ENCODE results near the gene PLEKHG5.

Gene PLEKHG5

GRCh38 chr1:6465461-6466005, 25.9 kb downstream of the PLEKHG5 start:
- no peak for TF ChIP-seq CTCF (conservative IDR thresholded peaks at IDR 0.05)
- TF ChIP-seq ZFX (IDR thresholded peaks at IDR 0.05): no peak
- no peak overlapping the region for H3K27ac ChIP-seq

GRCh38 chr1:6464915-6465314, 26.6 kb downstream of the PLEKHG5 start:
- no peak overlapping the region for H3K27ac ChIP-seq
- TF ChIP-seq CTCF (conservative IDR thresholded peaks at IDR 0.05): no peak
- TF ChIP-seq ZFX (IDR thresholded peaks at IDR 0.05): no peak

- H3K27ac ChIP-seq: no peak overlapping the region
- no peak for TF ChIP-seq ZFX (IDR thresholded peaks at IDR 0.05)
Observed at GRCh38 chr1:6464514-6464836, 27.0 kb downstream of the PLEKHG5 start.

- TF ChIP-seq ZFX (IDR thresholded peaks at IDR 0.05) (no peak), CTCF (conservative IDR thresholded peaks at IDR 0.05) (no peak)
- no peak overlapping the region for H3K27ac ChIP-seq
Observed at GRCh38 chr1:6463120-6463412, 28.4 kb downstream of the PLEKHG5 start.

GRCh38 chr1:6462412-6463119, 28.9 kb downstream of the PLEKHG5 start:
- TF ChIP-seq ZFX (IDR thresholded peaks at IDR 0.05): no peak
- no peak overlapping the region for H3K27ac ChIP-seq

GRCh38 chr1:6461538-6462411, 29.7 kb downstream of the PLEKHG5 start:
- H3K27ac ChIP-seq: no peak overlapping the region
- TF ChIP-seq ZFX (IDR thresholded peaks at IDR 0.05) (no peak), CTCF (conservative IDR thresholded peaks at IDR 0.05) (no peak)

- TF ChIP-seq ZFX (IDR thresholded peaks at IDR 0.05): no peak
- no peak for TF ChIP-seq CTCF (conservative IDR thresholded peaks at IDR 0.05)
- no peak overlapping the region for H3K27ac ChIP-seq
Observed at GRCh38 chr1:6461051-6461530, 30.4 kb downstream of the PLEKHG5 start.

- no peak for TF ChIP-seq CTCF (conservative IDR thresholded peaks at IDR 0.05)
- no peak for TF ChIP-seq ZFX (IDR thresholded peaks at IDR 0.05)
- H3K27ac ChIP-seq: no peak overlapping the region
Observed at GRCh38 chr1:6460301-6461050, 31.0 kb downstream of the PLEKHG5 start.
